HepG2 (cell line): ENCODE data around the gene NT5M. TPM values are rescaled to one million over a fixed set of nuclear protein-coding genes. Genes with fewer than 3 reads are reported as not detected.

ENCODE experiments used
- ATF5 ChIP-seq: sonication (generic); formaldehyde crosslinking; IDR thresholded peaks from 2 replicates; pipeline ENCODE4 v1.4.0; 2020; ENCODE audit warnings: mild to moderate bottlenecking, low read depth, missing genetic modification reagents
- FOSL2 ChIP-seq: sonication (generic); formaldehyde crosslinking; IDR thresholded peaks from 2 replicates; pipeline ENCODE4 v1.4.0; 2020; ENCODE audit warnings: missing genetic modification reagents
- GATA4 ChIP-seq: sonication (generic); IDR thresholded peaks from 2 replicates; pipeline ENCODE4 v1.6.1; 2016; ENCODE audit warnings: antibody characterized with exemption, low read depth, borderline replicate concordance
- GZF1 ChIP-seq: sonication (generic); formaldehyde crosslinking; IDR thresholded peaks from 2 replicates; pipeline ENCODE4 v1.5.1; 2020; ENCODE audit warnings: mild to moderate bottlenecking, missing genetic modification reagents
- KAT2B ChIP-seq: fragments of 150-350 bp; IDR thresholded peaks from 2 replicates; pipeline ENCODE4 v1.6.1; 2014; ENCODE audit warnings: low read depth, low read length, borderline replicate concordance
- NFKB2 ChIP-seq: sonication (generic); formaldehyde crosslinking; IDR thresholded peaks from 2 replicates; pipeline ENCODE4 v1.4.0; 2020; ENCODE audit warnings: missing genetic modification reagents, borderline replicate concordance
- NR2F6 ChIP-seq, 2 experiments: IDR thresholded peaks; 2 replicates each; pipeline ENCODE4 v1.6.1; 2016; ENCODE audit warnings: antibody characterized with exemption in 1 of 2, mild to moderate bottlenecking in 1 of 2
- RNF2 ChIP-seq: fragments of 450-650 bp; conservative IDR thresholded peaks from 2 replicates; pipeline ENCODE4 v1.6.1; 2016; ENCODE audit warnings: low read depth
- SALL2 ChIP-seq: sonication (generic); formaldehyde crosslinking; IDR thresholded peaks from 2 replicates; pipeline ENCODE4 v1.8.1; 2023; ENCODE audit warnings: mild to moderate bottlenecking, missing genetic modification reagents, inconsistent platforms
- SKI ChIP-seq: fragments of 450-650 bp; IDR thresholded peaks from one replicate; pipeline ENCODE4 v1.6.1; 2018; ENCODE audit warnings: mild to moderate bottlenecking; ENCODE audit not compliant: partially characterized antibody
- SOX6 ChIP-seq, 2 experiments: fragments of 450-650 bp in 1 of 2; sonication (generic) in 1 of 2; formaldehyde crosslinking in 1 of 2; IDR thresholded peaks; 2 replicates each; pipeline versions ENCODE4 v1.4.0 to v1.6.1; 2017 to 2020; ENCODE audit warnings: antibody characterized with exemption in 1 of 2, mild to moderate bottlenecking in 1 of 2, missing genetic modification reagents in 1 of 2
- THAP11 ChIP-seq: IDR thresholded peaks from 2 replicates; pipeline ENCODE4 v1.6.1; 2016; ENCODE audit warnings: missing biosample characterization, missing genetic modification reagents
- ZBTB1 ChIP-seq: sonication (generic); formaldehyde crosslinking; IDR thresholded peaks from 2 replicates; pipeline ENCODE4 v1.4.0; 2020; ENCODE audit warnings: missing genetic modification reagents, borderline replicate concordance
- ZBTB25 ChIP-seq: IDR thresholded peaks from 2 replicates; pipeline ENCODE4 v1.6.1; 2018; ENCODE audit warnings: missing genetic modification reagents
- ZFP37 ChIP-seq: sonication (generic); formaldehyde crosslinking; IDR thresholded peaks from 2 replicates; pipeline ENCODE4 v1.4.0; 2020; ENCODE audit warnings: missing genetic modification reagents, borderline replicate concordance
- ZFYVE20 ChIP-seq: sonication (generic); formaldehyde crosslinking; IDR thresholded peaks from 2 replicates; pipeline ENCODE4 v1.8.0; 2023; ENCODE audit warnings: low read depth, mild to moderate bottlenecking, moderate library complexity, missing genetic modification reagents, borderline replicate concordance
- ZNF205 ChIP-seq: IDR thresholded peaks from 2 replicates; pipeline ENCODE4 v1.6.1; 2018; ENCODE audit warnings: missing biosample characterization, missing genetic modification reagents
- ZNF33A ChIP-seq: sonication (generic); formaldehyde crosslinking; IDR thresholded peaks from 2 replicates; pipeline ENCODE4 v1.5.1; 2020; ENCODE audit warnings: missing genetic modification reagents, mild to moderate bottlenecking, moderate library complexity, borderline replicate concordance
- ZNF446 ChIP-seq: sonication (generic); formaldehyde crosslinking; IDR thresholded peaks from 2 replicates; pipeline ENCODE4 v1.5.0; 2020; ENCODE audit warnings: mild to moderate bottlenecking, missing genetic modification reagents
- polyA plus RNA-seq, 8 experiments: library from polyadenylated mRNA; depleted of rRNA in 3 of 8; stranded (reverse) in 7 of 8; unstranded in 1 of 8; fragments of >200 nt; fragmentation: Illumina TruSeq in 4 of 8; extraction: Trizol in 4 of 8; gene quantifications; 2 replicates each; pipeline versions ENCODE4 v1.2.1 to v1.2.3, GENCODE V29; 2011 to 2016; ENCODE audit warnings: low read depth in 4 of 8, missing spikeins in 1 of 8, mixed read lengths in 1 of 8; ENCODE audit not compliant: insufficient read depth in 1 of 8
- total RNA-seq, 5 experiments: library from RNA; depleted of rRNA; stranded (reverse); fragments of >200 nt; fragmentation: Illumina TruSeq; extraction: Trizol; gene quantifications; 2 replicates each; pipeline ENCODE4 v1.2.3, GENCODE V29; 2016; ENCODE audit warnings: low read depth in 1 of 5
- TF ChIP-seq, protein P1 (sequence below): fragments of 450-650 bp; IDR thresholded peaks from 2 replicates; pipeline ENCODE4 v1.6.1; 2017; ENCODE audit warnings: mild to moderate bottlenecking
- TF ChIP-seq, protein P2 (sequence below): sonication (generic); formaldehyde crosslinking; IDR thresholded peaks from 2 replicates; pipeline ENCODE4 v1.5.1; 2020; ENCODE audit warnings: mild to moderate bottlenecking, missing genetic modification reagents, moderate library complexity

Gene NT5M
- total and polyA plus RNA-seq, 2 of the 13 experiments (the other 11 are each of a cell fraction or from before 2014, with no cell fraction given), result 0.55 to 0.78 TPM

- TF ChIP-seq ZFYVE20 (no peak), ZNF205 (CRISPR knock-in tag) (peak; percentile 72), ZNF33A (CRISPR knock-in tag) (no peak), ATF5 (CRISPR knock-in tag) (no peak), SKI (no peak), ZBTB1 (CRISPR knock-in tag) (no peak), THAP11 (CRISPR knock-in tag) (peak; percentile 56; the same call in 1 of the 2 replicates), FOSL2 (CRISPR knock-in tag) (peak; percentile 78), RNF2 (0 out of 2 replicates have a peak, but pooled peaks have one; percentile 30), NFKB2 (CRISPR knock-in tag) (no peak), NR2F6 (IDR thresholded peaks at IDR 0.05) (no peak; the same call in 1 of the 2 replicates), NR2F6 (CRISPR knock-in tag; IDR thresholded peaks at IDR 0.05) (peak; percentile 67), KAT2B (no peak), GZF1 (CRISPR knock-in tag) (no peak), SOX6 (IDR thresholded peaks at IDR 0.05) (no peak), SOX6 (CRISPR knock-in tag; IDR thresholded peaks at IDR 0.05) (peak; percentile 70), GATA4 (no peak), ZNF446 (no peak), ZBTB25 (CRISPR knock-in tag) (no peak), ZFP37 (CRISPR knock-in tag) (no peak), SALL2 (CRISPR knock-in tag) (peak; percentile 52; the same call in 1 of the 2 replicates)
- TF ChIP-seq, protein P1, sequence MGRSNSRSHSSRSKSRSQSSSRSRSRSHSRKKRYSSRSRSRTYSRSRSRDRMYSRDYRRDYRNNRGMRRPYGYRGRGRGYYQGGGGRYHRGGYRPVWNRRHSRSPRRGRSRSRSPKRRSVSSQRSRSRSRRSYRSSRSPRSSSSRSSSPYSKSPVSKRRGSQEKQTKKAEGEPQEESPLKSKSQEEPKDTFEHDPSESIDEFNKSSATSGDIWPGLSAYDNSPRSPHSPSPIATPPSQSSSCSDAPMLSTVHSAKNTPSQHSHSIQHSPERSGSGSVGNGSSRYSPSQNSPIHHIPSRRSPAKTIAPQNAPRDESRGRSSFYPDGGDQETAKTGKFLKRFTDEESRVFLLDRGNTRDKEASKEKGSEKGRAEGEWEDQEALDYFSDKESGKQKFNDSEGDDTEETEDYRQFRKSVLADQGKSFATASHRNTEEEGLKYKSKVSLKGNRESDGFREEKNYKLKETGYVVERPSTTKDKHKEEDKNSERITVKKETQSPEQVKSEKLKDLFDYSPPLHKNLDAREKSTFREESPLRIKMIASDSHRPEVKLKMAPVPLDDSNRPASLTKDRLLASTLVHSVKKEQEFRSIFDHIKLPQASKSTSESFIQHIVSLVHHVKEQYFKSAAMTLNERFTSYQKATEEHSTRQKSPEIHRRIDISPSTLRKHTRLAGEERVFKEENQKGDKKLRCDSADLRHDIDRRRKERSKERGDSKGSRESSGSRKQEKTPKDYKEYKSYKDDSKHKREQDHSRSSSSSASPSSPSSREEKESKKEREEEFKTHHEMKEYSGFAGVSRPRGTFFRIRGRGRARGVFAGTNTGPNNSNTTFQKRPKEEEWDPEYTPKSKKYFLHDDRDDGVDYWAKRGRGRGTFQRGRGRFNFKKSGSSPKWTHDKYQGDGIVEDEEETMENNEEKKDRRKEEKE, result no peak
- TF ChIP-seq, protein P2, sequence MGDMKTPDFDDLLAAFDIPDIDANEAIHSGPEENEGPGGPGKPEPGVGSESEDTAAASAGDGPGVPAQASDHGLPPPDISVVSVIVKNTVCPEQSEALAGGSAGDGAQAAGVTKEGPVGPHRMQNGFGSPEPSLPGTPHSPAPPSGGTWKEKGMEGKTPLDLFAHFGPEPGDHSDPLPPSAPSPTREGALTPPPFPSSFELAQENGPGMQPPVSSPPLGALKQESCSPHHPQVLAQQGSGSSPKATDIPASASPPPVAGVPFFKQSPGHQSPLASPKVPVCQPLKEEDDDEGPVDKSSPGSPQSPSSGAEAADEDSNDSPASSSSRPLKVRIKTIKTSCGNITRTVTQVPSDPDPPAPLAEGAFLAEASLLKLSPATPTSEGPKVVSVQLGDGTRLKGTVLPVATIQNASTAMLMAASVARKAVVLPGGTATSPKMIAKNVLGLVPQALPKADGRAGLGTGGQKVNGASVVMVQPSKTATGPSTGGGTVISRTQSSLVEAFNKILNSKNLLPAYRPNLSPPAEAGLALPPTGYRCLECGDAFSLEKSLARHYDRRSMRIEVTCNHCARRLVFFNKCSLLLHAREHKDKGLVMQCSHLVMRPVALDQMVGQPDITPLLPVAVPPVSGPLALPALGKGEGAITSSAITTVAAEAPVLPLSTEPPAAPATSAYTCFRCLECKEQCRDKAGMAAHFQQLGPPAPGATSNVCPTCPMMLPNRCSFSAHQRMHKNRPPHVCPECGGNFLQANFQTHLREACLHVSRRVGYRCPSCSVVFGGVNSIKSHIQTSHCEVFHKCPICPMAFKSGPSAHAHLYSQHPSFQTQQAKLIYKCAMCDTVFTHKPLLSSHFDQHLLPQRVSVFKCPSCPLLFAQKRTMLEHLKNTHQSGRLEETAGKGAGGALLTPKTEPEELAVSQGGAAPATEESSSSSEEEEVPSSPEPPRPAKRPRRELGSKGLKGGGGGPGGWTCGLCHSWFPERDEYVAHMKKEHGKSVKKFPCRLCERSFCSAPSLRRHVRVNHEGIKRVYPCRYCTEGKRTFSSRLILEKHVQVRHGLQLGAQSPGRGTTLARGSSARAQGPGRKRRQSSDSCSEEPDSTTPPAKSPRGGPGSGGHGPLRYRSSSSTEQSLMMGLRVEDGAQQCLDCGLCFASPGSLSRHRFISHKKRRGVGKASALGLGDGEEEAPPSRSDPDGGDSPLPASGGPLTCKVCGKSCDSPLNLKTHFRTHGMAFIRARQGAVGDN (CRISPR knock-in tag), result peak; percentile 95
These were observed 41.5 kb downstream of the NT5M start (continued) for GRCh38 chr17:17344507-17345293.
